Measurements from ENCODE around the gene CASZ1. TPM values are rescaled to one million over a fixed set of nuclear protein-coding genes. Genes with fewer than 3 reads are reported as not detected.

Gene CASZ1
- total and polyA plus RNA-seq, 2 donors (not counting 3 experiments of a cell fraction or from before 2014, with no cell fraction given): 1.5 to 5.2 TPM

DNA sequence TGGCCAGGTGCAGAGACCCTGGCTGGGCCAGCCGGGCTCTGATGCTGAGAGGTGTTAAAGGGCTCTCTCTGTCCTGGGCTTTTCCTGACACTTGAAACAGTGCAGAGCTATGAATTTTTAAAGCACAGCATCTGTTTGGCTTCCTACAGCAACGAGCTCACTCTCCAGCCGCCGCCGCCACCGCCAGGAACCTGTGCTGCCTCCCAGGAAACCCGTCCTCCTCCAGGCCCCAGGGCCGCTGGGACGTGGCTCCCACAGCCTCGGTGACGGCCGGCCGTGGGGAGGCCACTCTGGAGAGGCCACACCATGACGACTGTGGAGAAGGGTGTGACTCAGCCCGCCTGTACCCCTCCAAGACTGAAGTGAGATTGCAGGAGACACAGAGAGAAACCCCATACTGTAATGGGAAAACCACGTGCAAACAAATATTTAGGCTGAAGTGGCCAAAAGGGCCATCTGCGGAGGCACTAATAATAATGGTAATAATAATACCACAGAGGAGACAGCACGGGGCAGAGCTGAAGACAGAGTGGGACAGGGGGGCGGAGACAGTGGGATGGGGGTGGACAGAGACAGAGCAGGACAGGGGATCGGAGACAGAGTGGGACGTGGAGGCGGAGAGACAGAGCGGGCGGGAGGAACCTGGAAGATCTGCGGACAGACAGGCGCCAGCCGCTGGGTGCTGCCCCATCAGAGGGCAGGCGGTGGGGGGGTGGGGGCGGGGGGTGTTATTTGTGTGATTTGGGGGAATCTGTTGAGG lies 139.2 kb downstream of the CASZ1 start:
- Histone ChIP-seq H3K4me2 (ENCODE audit: insufficient read depth, low read length) (no peak overlapping the region), H3K36me3 (ENCODE audit: control insufficient read depth in 2 of 2, extremely low read depth in 1 of 2, insufficient read depth in 2 of 2, low read length in 2 of 2) (no peaks in the 10 kb centered on the region), H3K9me1 (replicated peaks; ENCODE audit: control insufficient read depth, extremely low read depth, insufficient read depth, low read length) (no peaks in the 10 kb centered on the region), H3K27ac (ENCODE audit: insufficient read depth, low read depth, low read length) (no peak overlapping the region), H3K9me3 (replicated peaks; ENCODE audit: control insufficient read depth, insufficient read depth, low read length) (no peaks in the 10 kb centered on the region), H3K27me3 (ENCODE audit: control insufficient read depth in 2 of 2, insufficient read depth in 2 of 2, low read length in 2 of 2) (no peaks in the 10 kb centered on the region), H4K20me1 (replicated peaks; ENCODE audit: control insufficient read depth, extremely low read depth, insufficient read depth, low read length) (no peaks in the 10 kb centered on the region), H2AFZ (ENCODE audit: low read depth, low read length) (no peak overlapping the region), H3K4me3 (replicated peaks in 1 of 3; ENCODE audit: insufficient read depth in 1 of 3, low read depth in 1 of 3, low read length in 3 of 3) (no peak overlapping the region), H3K79me2 (ENCODE audit: control insufficient read depth, insufficient read depth, low read length) (no peaks in the 10 kb centered on the region), H3K9ac (replicated peaks; ENCODE audit: extremely low read depth, insufficient read depth, low read length) (no peak overlapping the region), H3K4me1 (ENCODE audit: control insufficient read depth, extremely low read depth, insufficient read depth, low read length) (no peaks in the 10 kb centered on the region)
- POLR2A ChIA-PET: no interaction called here
- dilution Hi-C loops (cut with MboI; ENCODE audit: extremely low pct_ligation_motif_present, low sequenced_read_pairs) (no loop called here), intact Hi-C loops (cut with micrococcal nuclease) (no loop called here)
- CTCF ChIA-PET: no interaction called here
- DNase-seq (ENCODE audit: low read depth, low spot score) (no peak), FAIRE-seq (no peak)
- TF ChIP-seq POLR2A (IDR thresholded peaks at IDR 0.05; ENCODE audit: low read depth, low read length): no peak
- TF ChIP-seq FOS (IDR thresholded peaks at IDR 0.05; ENCODE audit: borderline replicate concordance, insufficient read depth, low read length): no peak
- no peak for TF ChIP-seq JUN (IDR thresholded peaks at IDR 0.05; ENCODE audit: borderline replicate concordance, insufficient read depth, insufficient read length, low read depth)
- TF ChIP-seq, protein P1, sequence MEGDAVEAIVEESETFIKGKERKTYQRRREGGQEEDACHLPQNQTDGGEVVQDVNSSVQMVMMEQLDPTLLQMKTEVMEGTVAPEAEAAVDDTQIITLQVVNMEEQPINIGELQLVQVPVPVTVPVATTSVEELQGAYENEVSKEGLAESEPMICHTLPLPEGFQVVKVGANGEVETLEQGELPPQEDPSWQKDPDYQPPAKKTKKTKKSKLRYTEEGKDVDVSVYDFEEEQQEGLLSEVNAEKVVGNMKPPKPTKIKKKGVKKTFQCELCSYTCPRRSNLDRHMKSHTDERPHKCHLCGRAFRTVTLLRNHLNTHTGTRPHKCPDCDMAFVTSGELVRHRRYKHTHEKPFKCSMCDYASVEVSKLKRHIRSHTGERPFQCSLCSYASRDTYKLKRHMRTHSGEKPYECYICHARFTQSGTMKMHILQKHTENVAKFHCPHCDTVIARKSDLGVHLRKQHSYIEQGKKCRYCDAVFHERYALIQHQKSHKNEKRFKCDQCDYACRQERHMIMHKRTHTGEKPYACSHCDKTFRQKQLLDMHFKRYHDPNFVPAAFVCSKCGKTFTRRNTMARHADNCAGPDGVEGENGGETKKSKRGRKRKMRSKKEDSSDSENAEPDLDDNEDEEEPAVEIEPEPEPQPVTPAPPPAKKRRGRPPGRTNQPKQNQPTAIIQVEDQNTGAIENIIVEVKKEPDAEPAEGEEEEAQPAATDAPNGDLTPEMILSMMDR (IDR thresholded peaks at IDR 0.05; ENCODE audit: extremely low read depth in 1 of 2, insufficient read depth in 1 of 2, low read depth in 1 of 2, low read length in 2 of 2): no peak
- no peak for TF ChIP-seq POLR2AphosphoS5 (IDR thresholded peaks at IDR 0.05; ENCODE audit: insufficient read depth, low read depth, low read length)
- TF ChIP-seq MYC (IDR thresholded peaks at IDR 0.05; ENCODE audit: low read depth, low read length): no peak
- TF ChIP-seq EZH2 (IDR thresholded peaks at IDR 0.05; ENCODE audit: borderline replicate concordance, low read depth, low read length, severe bottlenecking): no peak
- no peak for TF ChIP-seq GATA2 (IDR thresholded peaks at IDR 0.05; ENCODE audit: insufficient read depth, insufficient read length, low read depth, low read length)
- TF ChIP-seq, protein P2, sequence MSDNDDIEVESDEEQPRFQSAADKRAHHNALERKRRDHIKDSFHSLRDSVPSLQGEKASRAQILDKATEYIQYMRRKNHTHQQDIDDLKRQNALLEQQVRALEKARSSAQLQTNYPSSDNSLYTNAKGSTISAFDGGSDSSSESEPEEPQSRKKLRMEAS (IDR thresholded peaks at IDR 0.05; ENCODE audit: insufficient read depth, insufficient read length): no peak
- BruUV-seq (replicated peaks): no TSS peak
